Astrocyte (in vitro differentiated cells and primary cell): ENCODE measurements around the gene XXYLT1.

Source experiments
- EZH2 ChIP-seq: IDR thresholded peaks from 2 replicates; pipeline ENCODE4 v1.6.1; 2012; ENCODE audit warnings: mild to moderate bottlenecking, low read length, inconsistent platforms; ENCODE audit not compliant: insufficient read depth
- TF ChIP-seq, protein P1 (sequence below): IDR thresholded peaks from 2 replicates; pipeline ENCODE4 v1.5.1; 2011; ENCODE audit warnings: low read depth, mild to moderate bottlenecking, inconsistent platforms, low read length, moderate library complexity; ENCODE audit not compliant: insufficient read depth

DNA sequence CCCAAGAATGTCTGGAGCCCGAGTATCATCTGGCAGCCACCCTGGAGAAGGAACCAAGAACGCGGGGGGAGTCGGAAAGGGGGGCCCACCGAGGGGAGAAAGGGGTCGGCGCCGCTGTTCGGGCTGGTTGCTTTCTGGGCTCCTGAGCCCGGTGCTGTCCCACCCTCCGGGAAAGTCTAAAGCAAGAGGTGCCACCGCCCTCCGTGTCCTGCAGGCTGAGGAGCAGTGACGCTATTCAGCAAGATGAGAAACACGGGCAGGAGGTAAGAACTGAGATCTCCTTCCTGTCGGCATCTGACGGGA lies 234.8 kb downstream of the XXYLT1 start:
- TF ChIP-seq, protein P1, sequence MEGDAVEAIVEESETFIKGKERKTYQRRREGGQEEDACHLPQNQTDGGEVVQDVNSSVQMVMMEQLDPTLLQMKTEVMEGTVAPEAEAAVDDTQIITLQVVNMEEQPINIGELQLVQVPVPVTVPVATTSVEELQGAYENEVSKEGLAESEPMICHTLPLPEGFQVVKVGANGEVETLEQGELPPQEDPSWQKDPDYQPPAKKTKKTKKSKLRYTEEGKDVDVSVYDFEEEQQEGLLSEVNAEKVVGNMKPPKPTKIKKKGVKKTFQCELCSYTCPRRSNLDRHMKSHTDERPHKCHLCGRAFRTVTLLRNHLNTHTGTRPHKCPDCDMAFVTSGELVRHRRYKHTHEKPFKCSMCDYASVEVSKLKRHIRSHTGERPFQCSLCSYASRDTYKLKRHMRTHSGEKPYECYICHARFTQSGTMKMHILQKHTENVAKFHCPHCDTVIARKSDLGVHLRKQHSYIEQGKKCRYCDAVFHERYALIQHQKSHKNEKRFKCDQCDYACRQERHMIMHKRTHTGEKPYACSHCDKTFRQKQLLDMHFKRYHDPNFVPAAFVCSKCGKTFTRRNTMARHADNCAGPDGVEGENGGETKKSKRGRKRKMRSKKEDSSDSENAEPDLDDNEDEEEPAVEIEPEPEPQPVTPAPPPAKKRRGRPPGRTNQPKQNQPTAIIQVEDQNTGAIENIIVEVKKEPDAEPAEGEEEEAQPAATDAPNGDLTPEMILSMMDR: no peak
- no peak for TF ChIP-seq EZH2
